ENCODE data around the gene CCDC107. TPM values are rescaled to one million over a fixed set of nuclear protein-coding genes. Genes with fewer than 3 reads are reported as not detected.

CCDC107 gene
- 13.1 and 25.2 TPM in 2 replicates for total RNA-seq

GRCh38 chr9:35658137-35658967, at the start of gene CCDC107:
Gene CCDC107, plus strand, starts transcription at chr9:35658292. Its CDS starts 88 bp downstream, at chr9:35658380.

GRCh38 chr9:35618325-35618727, 39.8 kb upstream of the CCDC107 start, which contains the start of gene CD72:
Gene CD72, minus strand, starts transcription at chr9:35618413. Its CDS starts 110 bp downstream, at chr9:35618303.

GRCh38 chr9:35650341-35651158, 7.5 kb upstream of the CCDC107 start, which contains the start of gene SIT1:
Gene SIT1, minus strand, starts transcription at chr9:35650931. Its CDS starts 78 bp downstream, at chr9:35650853.

GRCh38 chr9:35657546-35658136, 451 bp upstream of the CCDC107 start, which contains the start of gene RMRP:
Gene RMRP, minus strand, starts transcription at chr9:35658019.

GRCh38 chr9:35664531-35665470, 6.7 kb downstream of the CCDC107 start, which contains the start of gene ARHGEF39:
Gene ARHGEF39, minus strand, starts transcription at chr9:35665195. Its CDS starts 26 bp downstream, at chr9:35665169.

GRCh38 chr9:35673132-35674024, 15.3 kb downstream of the CCDC107 start, which contains the start of gene CA9:
Gene CA9, plus strand, starts transcription at chr9:35673928. Its CDS starts 32 bp downstream, at chr9:35673960.

GRCh38 chr9:35689542-35690293, 31.6 kb downstream of the CCDC107 start, which contains the start of gene TPM2:
Gene TPM2, minus strand, starts transcription at chr9:35689925. Its CDS starts 108 bp downstream, at chr9:35689817.

Other genes starting within 250 kb of the CCDC107 start
- 44.2 and 47.0 TPM in 2 replicates for gene RUSC2, start 168.2 kb upstream of the CCDC107 start, total RNA-seq
- gene TESK1, start 53.0 kb upstream of the CCDC107 start, total RNA-seq: 9.2 and 10.3 TPM in 2 replicates
- gene CD72, start 39.9 kb upstream of the CCDC107 start, total RNA-seq: not detected in 2 replicates
- gene SIT1, start 7.4 kb upstream of the CCDC107 start, total RNA-seq: not detected in 2 replicates
- 1,920 and 1,967 TPM in 2 replicates for gene RMRP, start 273 bp upstream of the CCDC107 start, total RNA-seq
- gene ARHGEF39, start 6.9 kb downstream of the CCDC107 start, total RNA-seq: 3.1 and 3.5 TPM in 2 replicates
- gene CA9, start 15.6 kb downstream of the CCDC107 start, total RNA-seq: not detected in 2 replicates
- gene TPM2, start 31.6 kb downstream of the CCDC107 start, total RNA-seq: 6.3 and 13.4 TPM in 2 replicates
- 266 and 304 TPM in 2 replicates for gene TLN1, start 73.9 kb downstream of the CCDC107 start, total RNA-seq
- gene CREB3, start 74.4 kb downstream of the CCDC107 start, total RNA-seq: 74.7 and 85.8 TPM in 2 replicates
- gene GBA2, start 90.9 kb downstream of the CCDC107 start, total RNA-seq: 26.6 and 29.1 TPM in 2 replicates
- 11.1 and 12.1 TPM in 2 replicates for gene RGP1, start 91.0 kb downstream of the CCDC107 start, total RNA-seq
- gene MSMP, start 96.0 kb downstream of the CCDC107 start, total RNA-seq: 1.0 and 3.6 TPM in 2 replicates
- gene NPR2, start 133.3 kb downstream of the CCDC107 start, total RNA-seq: 5.1 and 7.9 TPM in 2 replicates
- gene SPAG8, start 154.0 kb downstream of the CCDC107 start, total RNA-seq: 0.20 TPM in 1 of 2 replicates, not detected in the other
- gene HINT2, start 156.8 kb downstream of the CCDC107 start, total RNA-seq: 17.2 and 20.4 TPM in 2 replicates
- gene FAM221B, start 170.4 kb downstream of the CCDC107 start, total RNA-seq: not detected in 2 replicates
- gene TMEM8B, start 170.9 kb downstream of the CCDC107 start, total RNA-seq: 0.27 and 0.79 TPM in 2 replicates
- gene OR13J1, start 212.1 kb downstream of the CCDC107 start, total RNA-seq: not detected in 2 replicates
- 0.69 and 2.0 TPM in 2 replicates for gene HRCT1, start 247.9 kb downstream of the CCDC107 start, total RNA-seq

Data from mammary microvascular endothelial cell (primary cell).